Endothelial cell of umbilical vein (primary cell): ENCODE results near the gene NPLOC4. TPM values are rescaled to one million over a fixed set of nuclear protein-coding genes. Genes with fewer than 3 reads are reported as not detected.

Experiments used
- BruUV-seq: library from RNA; stranded (reverse); fragments of 400-500 nt; replicated peaks from 2 replicates; lab custom pipeline; 2021; lab: Mats Ljungman, UMichigan
- CTCF ChIA-PET: fragments of 300-600, 350-600 bp; sonication (Branson Sonifier 250); formaldehyde crosslinking; loops from one replicate; lab custom pipeline; 2021; ENCODE audit warnings: antibody characterized with exemption, inconsistent platforms; lab: Charles Lee
- POLR2A ChIA-PET: fragments of 300-600, 350-600 bp; sonication (Branson Sonifier 250); formaldehyde crosslinking; loops from one replicate; lab custom pipeline; 2021; ENCODE audit warnings: antibody characterized with exemption, inconsistent platforms; lab: Charles Lee
- DNase-seq: peaks from one replicate; pipeline ENCODE4 v3.0.0-alpha.2; 2011; ENCODE audit warnings: low read depth, low spot score
- FAIRE-seq: peaks from 2 replicates; lab custom pipeline; 2011; peaks lifted over from hg19 to GRCh38; lab: Jason Lieb, UNC
- H2AFZ ChIP-seq: 2 replicates; pipeline ENCODE4 v1.6.0; 2012; ENCODE audit warnings: low read depth, low read length, control low read depth, inconsistent platforms
- H3K27ac ChIP-seq: 2 replicates; pipeline ENCODE4 v1.5.1; 2011; ENCODE audit warnings: low read depth, mild to moderate bottlenecking, control low read depth, low read length, moderate library complexity; ENCODE audit not compliant: insufficient read depth
- H3K27me3 ChIP-seq, 2 experiments: 2 replicates each; pipeline versions ENCODE4 v1.6.0 to v1.6.1; 2011; ENCODE audit warnings: low read length in 2 of 2, mixed read lengths in 1 of 2; ENCODE audit not compliant: control insufficient read depth in 2 of 2, insufficient read depth in 2 of 2
- H3K36me3 ChIP-seq, 2 experiments: 2 replicates in 1 of 2; 3 replicates in 1 of 2; pipeline ENCODE4 v1.5.1; 2011; ENCODE audit warnings: low read length in 2 of 2, mild to moderate bottlenecking in 1 of 2, moderate library complexity in 1 of 2; ENCODE audit not compliant: control insufficient read depth in 2 of 2, insufficient read depth in 2 of 2; ENCODE audit errors: extremely low read depth in 1 of 2
- H3K4me1 ChIP-seq: 3 replicates; pipeline ENCODE4 v1.5.1; 2011; ENCODE audit warnings: mild to moderate bottlenecking, low read length; ENCODE audit not compliant: control insufficient read depth, insufficient read depth; ENCODE audit errors: extremely low read depth
- H3K4me2 ChIP-seq: 2 replicates; pipeline ENCODE4 v1.6.1; 2011; ENCODE audit warnings: low read length, control low read depth, mixed read lengths; ENCODE audit not compliant: insufficient read depth
- H3K4me3 ChIP-seq, 3 experiments: fragments of 200-600 bp in 1 of 3; sonication (generic), shearing (Covaris generic) in 1 of 3; replicated peaks in 1 of 3; 2 replicates each; pipeline ENCODE4 v1.5.1; 2011 to 2016; ENCODE audit warnings: control low read depth in 3 of 3, low read length in 3 of 3, mild to moderate bottlenecking in 2 of 3, inconsistent platforms in 1 of 3, low read depth in 1 of 3, moderate library complexity in 1 of 3; ENCODE audit not compliant: insufficient read depth in 1 of 3
- H3K79me2 ChIP-seq: 2 replicates; pipeline ENCODE4 v1.6.0; 2012; ENCODE audit warnings: low read length, inconsistent platforms; ENCODE audit not compliant: control insufficient read depth, insufficient read depth
- H3K9ac ChIP-seq: replicated peaks from 2 replicates; pipeline ENCODE3; 2011; ENCODE audit warnings: low read length, control low read depth; ENCODE audit not compliant: insufficient read depth; ENCODE audit errors: extremely low read depth
- H3K9me1 ChIP-seq: replicated peaks from 3 replicates; pipeline ENCODE4 v1.6.0; 2011; ENCODE audit warnings: mild to moderate bottlenecking, low read length; ENCODE audit not compliant: control insufficient read depth, insufficient read depth; ENCODE audit errors: extremely low read depth
- H3K9me3 ChIP-seq: replicated peaks from 2 replicates; pipeline ENCODE4 v1.5.1; 2012; ENCODE audit warnings: low read length, inconsistent platforms; ENCODE audit not compliant: control insufficient read depth, insufficient read depth
- H4K20me1 ChIP-seq: replicated peaks from 2 replicates; pipeline ENCODE3; 2011; ENCODE audit warnings: mild to moderate bottlenecking, low read length; ENCODE audit not compliant: control insufficient read depth, insufficient read depth; ENCODE audit errors: extremely low read depth
- EZH2 ChIP-seq: IDR thresholded peaks from 2 replicates; pipeline ENCODE4 v1.6.1; 2012; ENCODE audit warnings: borderline replicate concordance, low read depth, mild to moderate bottlenecking, moderate library complexity, low read length, inconsistent platforms; ENCODE audit not compliant: severe bottlenecking
- FOS ChIP-seq: IDR thresholded peaks from 2 replicates; pipeline ENCODE4 v1.6.1; 2011; ENCODE audit warnings: mild to moderate bottlenecking, low read length, moderate library complexity, borderline replicate concordance; ENCODE audit not compliant: insufficient read depth
- GATA2 ChIP-seq: IDR thresholded peaks from 2 replicates; pipeline ENCODE4 v1.7.0; 2011; ENCODE audit warnings: low read depth, mild to moderate bottlenecking, moderate library complexity, mixed read lengths, low read length; ENCODE audit not compliant: insufficient read length, insufficient read depth
- JUN ChIP-seq: IDR thresholded peaks from 2 replicates; pipeline ENCODE4 v1.6.1; 2011; ENCODE audit warnings: borderline replicate concordance, low read depth; ENCODE audit not compliant: insufficient read length, insufficient read depth
- MAX ChIP-seq: IDR thresholded peaks from 2 replicates; pipeline ENCODE4 v1.6.1; 2011; ENCODE audit not compliant: insufficient read depth, insufficient read length
- MYC ChIP-seq: IDR thresholded peaks from one replicate; pipeline ENCODE4 v1.6.1; 2011; ENCODE audit warnings: mild to moderate bottlenecking, low read depth, low read length
- POLR2A ChIP-seq: IDR thresholded peaks from 2 replicates; pipeline ENCODE4 v1.6.1; 2012; ENCODE audit warnings: low read depth, mild to moderate bottlenecking, control low read depth, low read length
- POLR2AphosphoS5 ChIP-seq: IDR thresholded peaks from 2 replicates; pipeline ENCODE4 v1.6.1; 2012; ENCODE audit warnings: low read depth, mild to moderate bottlenecking, control low read depth, low read length, moderate library complexity; ENCODE audit not compliant: insufficient read depth
- dilution Hi-C: fragments of 300-500 bp; cut with MboI; formaldehyde crosslinking; loops from one replicate; pipeline ENCODE4 v1.15.0; 2019; ENCODE audit warnings: low sequenced_read_pairs; ENCODE audit not compliant: extremely low pct_ligation_motif_present
- intact Hi-C: fragments of 100-400 bp; cut with micrococcal nuclease; formaldehyde crosslinking; loops from one replicate; pipeline ENCODE4 v1.10.0; 2022
- polyA plus RNA-seq, 4 experiments: library from polyadenylated mRNA; depleted of rRNA in 3 of 4; stranded (reverse) in 3 of 4; unstranded in 1 of 4; fragments of >200 nt; gene quantifications; 2 replicates each; pipeline versions ENCODE4 v1.2.1 to v1.2.3, GENCODE V29; 2011 to 2012; ENCODE audit warnings: missing spikeins in 1 of 4
- total RNA-seq: library from RNA; stranded (reverse); gene quantifications from 2 replicates; pipeline ENCODE4 v1.2.3, GENCODE V29; 2021
- TF ChIP-seq, protein P1 (sequence below), 2 donors: IDR thresholded peaks; 1 replicate in 1 of 2; 2 replicates in 1 of 2; pipeline ENCODE4 v1.5.1; 2011; ENCODE audit warnings: low read length in 2 of 2, mild to moderate bottlenecking in 2 of 2, moderate library complexity in 2 of 2, control low read depth in 1 of 2, inconsistent platforms in 1 of 2, low read depth in 1 of 2; ENCODE audit not compliant: insufficient read depth in 1 of 2; ENCODE audit errors: extremely low read depth in 1 of 2

The NPLOC4 gene
- total and polyA plus RNA-seq, 2 donors (not counting 3 experiments of a cell fraction or from before 2014, with no cell fraction given) = 150 to 175 TPM

DNA sequence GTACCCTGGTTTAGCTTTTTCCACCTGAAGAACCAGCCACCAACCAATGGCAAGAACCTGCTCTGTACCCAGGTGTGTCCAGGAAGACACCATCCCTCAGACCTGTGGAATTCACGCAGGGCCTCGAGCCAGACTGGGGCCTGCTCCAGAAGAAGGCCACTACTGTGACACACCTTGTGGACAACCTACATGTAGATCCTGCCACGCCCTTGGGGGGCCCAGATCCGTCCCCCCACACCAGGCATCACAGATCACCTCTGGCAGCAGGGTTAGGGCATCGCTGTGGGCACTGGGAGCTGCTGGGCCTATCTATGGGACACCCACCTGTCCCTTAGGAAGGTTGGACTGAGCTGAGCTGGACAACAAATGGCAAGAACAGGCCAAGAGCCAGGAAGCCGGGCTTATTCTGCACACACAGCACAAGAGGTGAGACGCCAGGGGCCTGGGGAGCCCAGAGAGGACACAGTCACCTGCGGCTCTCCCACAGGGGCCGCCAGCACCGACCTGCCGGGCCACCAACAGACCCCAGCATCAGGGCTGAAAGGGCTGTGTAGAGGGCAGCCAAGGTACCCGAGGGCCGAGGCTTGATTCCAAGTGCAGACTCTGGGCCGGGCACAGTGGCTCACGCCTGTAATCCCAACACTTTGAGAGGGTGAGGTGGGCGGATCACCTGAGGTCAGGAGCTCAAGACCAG, 92.5 kb downstream of the NPLOC4 start:
- Histone ChIP-seq H3K79me2 (peaks cover 8% of the 10 kb centered on the region), H3K4me1 (no peaks in the 10 kb centered on the region), H3K4me3 (no peak overlapping the region), H3K9me3 (no peaks in the 10 kb centered on the region), H3K9ac (no peak overlapping the region), H3K27ac (no peak overlapping the region), H3K4me2 (no peak overlapping the region), H3K36me3 (peaks cover 9 to 72% of the 10 kb centered on the region in 2 experiments), H2AFZ (no peak overlapping the region), H4K20me1 (no peaks in the 10 kb centered on the region), H3K9me1 (no peaks in the 10 kb centered on the region), H3K27me3 (no peaks in the 10 kb centered on the region)
- POLR2A ChIA-PET = interaction anchor here (1.1 kb wide), 1 partner anchor 22 kb away, joined by 4 read pairs; no protein-coding TSS in a partner anchor
- intact Hi-C loops = no loop called here
- CTCF ChIA-PET = interaction anchor here (1.0 to 1.4 kb wide), 3 partner anchors 8 to 58 kb away, joined by 3 to 4 read pairs (median 3); partner anchors contain the start of gene FAAP100
- no peak for DNase-seq
- TF ChIP-seq EZH2 (no peak), POLR2A (no peak), POLR2AphosphoS5 (no peak), MAX (no peak), MYC (no peak), GATA2 (no peak), JUN (no peak), FOS (no peak)
- TF ChIP-seq, protein P1, sequence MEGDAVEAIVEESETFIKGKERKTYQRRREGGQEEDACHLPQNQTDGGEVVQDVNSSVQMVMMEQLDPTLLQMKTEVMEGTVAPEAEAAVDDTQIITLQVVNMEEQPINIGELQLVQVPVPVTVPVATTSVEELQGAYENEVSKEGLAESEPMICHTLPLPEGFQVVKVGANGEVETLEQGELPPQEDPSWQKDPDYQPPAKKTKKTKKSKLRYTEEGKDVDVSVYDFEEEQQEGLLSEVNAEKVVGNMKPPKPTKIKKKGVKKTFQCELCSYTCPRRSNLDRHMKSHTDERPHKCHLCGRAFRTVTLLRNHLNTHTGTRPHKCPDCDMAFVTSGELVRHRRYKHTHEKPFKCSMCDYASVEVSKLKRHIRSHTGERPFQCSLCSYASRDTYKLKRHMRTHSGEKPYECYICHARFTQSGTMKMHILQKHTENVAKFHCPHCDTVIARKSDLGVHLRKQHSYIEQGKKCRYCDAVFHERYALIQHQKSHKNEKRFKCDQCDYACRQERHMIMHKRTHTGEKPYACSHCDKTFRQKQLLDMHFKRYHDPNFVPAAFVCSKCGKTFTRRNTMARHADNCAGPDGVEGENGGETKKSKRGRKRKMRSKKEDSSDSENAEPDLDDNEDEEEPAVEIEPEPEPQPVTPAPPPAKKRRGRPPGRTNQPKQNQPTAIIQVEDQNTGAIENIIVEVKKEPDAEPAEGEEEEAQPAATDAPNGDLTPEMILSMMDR (IDR thresholded peaks at IDR 0.05; ENCODE audit: extremely low read depth in 1 of 2, insufficient read depth in 1 of 2, low read depth in 1 of 2, low read length in 2 of 2) = no peak
- dilution Hi-C loops = no loop called here
- no TSS peak for BruUV-seq
- FAIRE-seq = no peak
